22Rv1 (cell line): ENCODE measurements around the gene TIAM2.

Experiments
- ZFX ChIP-seq: fragments of 450-650 bp; IDR thresholded peaks from 2 replicates; pipeline ENCODE4 v1.6.1; 2017; ENCODE audit warnings: antibody characterized with exemption, borderline replicate concordance
- TF ChIP-seq, protein P1 (sequence below): fragments of 450-650 bp; IDR thresholded peaks from 2 replicates; pipeline ENCODE4 v1.5.1; 2017; ENCODE audit warnings: mild to moderate bottlenecking

GRCh38 chr6:155155787-155156447, 160.8 kb downstream of the TIAM2 start:
- TF ChIP-seq, protein P1, sequence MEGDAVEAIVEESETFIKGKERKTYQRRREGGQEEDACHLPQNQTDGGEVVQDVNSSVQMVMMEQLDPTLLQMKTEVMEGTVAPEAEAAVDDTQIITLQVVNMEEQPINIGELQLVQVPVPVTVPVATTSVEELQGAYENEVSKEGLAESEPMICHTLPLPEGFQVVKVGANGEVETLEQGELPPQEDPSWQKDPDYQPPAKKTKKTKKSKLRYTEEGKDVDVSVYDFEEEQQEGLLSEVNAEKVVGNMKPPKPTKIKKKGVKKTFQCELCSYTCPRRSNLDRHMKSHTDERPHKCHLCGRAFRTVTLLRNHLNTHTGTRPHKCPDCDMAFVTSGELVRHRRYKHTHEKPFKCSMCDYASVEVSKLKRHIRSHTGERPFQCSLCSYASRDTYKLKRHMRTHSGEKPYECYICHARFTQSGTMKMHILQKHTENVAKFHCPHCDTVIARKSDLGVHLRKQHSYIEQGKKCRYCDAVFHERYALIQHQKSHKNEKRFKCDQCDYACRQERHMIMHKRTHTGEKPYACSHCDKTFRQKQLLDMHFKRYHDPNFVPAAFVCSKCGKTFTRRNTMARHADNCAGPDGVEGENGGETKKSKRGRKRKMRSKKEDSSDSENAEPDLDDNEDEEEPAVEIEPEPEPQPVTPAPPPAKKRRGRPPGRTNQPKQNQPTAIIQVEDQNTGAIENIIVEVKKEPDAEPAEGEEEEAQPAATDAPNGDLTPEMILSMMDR: no peak
- no peak for TF ChIP-seq ZFX
